GM21390 (cell line): ENCODE measurements around the gene THG1L.
A peak's percentile ranks its signal among the peaks of the same experiment; 100 is the strongest.
"Not testable (repeated sequence)": the region's sequence is repeated elsewhere in the genome, so short reads cannot be mapped to it uniquely, and the experiment has no call there.

Source experiments
- ATAC-seq: cut with Tn5 transposase; IDR thresholded peaks from one replicate; pipeline ENCODE4 v1.9.1; 2021; ENCODE audit not compliant: unreplicated experiment

Gene THG1L

DNA sequence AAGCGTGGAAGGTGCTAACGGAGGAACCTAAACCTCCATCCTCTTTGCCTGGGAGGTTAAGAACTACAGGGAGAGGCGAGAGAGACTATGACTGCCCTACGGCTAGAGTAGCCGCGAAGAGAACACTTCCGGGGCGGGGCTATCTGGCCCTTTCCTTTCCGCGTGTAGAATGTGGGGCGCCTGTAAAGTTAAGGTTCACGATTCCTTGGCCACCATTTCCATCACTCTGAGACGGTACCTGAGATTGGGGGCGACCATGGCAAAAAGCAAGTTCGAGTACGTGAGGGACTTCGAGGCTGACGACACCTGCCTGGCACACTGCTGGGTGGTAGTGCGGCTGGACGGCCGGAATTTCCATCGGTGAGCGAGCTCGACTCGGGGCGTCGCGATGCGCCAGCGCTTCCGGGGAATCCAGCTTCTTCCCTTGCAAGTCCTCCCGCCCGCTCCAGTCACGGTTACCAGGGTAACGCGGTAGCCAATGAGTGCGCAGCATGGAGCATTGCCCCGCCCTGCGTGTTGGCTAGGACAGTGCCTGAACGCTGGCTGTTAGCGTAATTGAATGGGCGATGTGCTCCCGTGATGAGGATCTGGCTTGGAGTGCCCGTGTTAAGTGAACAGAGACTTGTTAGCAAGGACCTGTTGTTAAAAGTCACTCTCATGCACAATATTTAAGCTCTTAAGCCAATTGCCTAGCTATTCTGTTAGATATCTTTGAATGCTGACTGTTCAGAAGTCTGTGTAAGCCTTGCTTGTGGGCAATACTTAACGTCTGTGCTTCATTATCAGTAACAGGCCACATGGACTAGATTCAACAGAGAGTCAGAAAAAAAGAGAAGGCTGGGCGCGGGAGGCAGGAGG, at the start of gene THG1L:
THG1L (plus strand) TSS at position 149 of the 858 bp plus-strand sequence; CDS start at position 170, 21 bp downstream.
- peak; percentile 92 for ATAC-seq

- no peak for ATAC-seq
Measured at GRCh38 chr5:157682257-157682656, 49.0 kb upstream of the THG1L start.

DNA sequence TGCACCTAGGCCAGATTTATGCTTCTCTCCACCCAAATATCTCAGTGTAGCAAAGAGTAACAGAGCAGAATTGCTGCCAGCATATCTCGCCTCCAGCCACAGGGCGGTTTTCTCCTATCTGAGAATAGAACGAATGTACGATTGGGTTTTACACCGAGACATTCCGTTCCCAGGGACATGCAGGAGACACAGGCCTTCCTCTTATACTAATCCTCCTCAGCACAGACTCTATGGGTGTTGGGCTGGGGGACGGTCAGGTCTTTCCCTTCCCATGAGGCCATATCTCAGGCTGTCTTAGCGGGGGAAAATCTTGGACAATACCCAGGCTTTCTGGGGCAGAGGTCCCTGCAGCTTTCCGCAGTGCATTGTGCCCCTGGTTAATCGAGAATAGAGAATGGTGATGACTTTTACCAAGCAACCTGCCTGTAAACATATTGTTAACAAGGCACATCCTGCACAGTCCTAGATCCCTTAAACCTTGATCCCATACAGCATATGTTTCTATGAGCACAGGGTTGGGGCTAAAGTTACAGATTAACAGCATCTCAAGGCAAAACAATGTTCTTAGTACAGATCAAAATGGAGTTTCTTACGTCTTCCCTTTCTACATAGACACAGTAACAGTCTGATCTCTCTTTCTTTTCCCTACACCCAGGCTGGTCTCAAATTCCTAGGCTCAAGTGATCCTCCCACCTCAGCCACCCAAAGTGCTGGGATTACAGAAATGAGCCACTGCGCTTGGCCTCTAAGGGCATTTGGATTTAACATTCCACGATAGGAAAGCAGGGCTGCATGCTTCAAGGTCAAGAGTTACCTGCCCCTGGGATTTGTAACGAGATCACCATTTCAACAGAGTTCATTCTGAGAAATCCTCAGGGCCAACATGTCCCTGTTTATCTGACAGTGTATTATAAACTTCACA, 44.7 kb upstream of the THG1L start:
- not testable (repeated sequence) for ATAC-seq

- ATAC-seq, result no peak
Measured at GRCh38 chr5:157687198-157687554, 44.0 kb upstream of the THG1L start.

DNA sequence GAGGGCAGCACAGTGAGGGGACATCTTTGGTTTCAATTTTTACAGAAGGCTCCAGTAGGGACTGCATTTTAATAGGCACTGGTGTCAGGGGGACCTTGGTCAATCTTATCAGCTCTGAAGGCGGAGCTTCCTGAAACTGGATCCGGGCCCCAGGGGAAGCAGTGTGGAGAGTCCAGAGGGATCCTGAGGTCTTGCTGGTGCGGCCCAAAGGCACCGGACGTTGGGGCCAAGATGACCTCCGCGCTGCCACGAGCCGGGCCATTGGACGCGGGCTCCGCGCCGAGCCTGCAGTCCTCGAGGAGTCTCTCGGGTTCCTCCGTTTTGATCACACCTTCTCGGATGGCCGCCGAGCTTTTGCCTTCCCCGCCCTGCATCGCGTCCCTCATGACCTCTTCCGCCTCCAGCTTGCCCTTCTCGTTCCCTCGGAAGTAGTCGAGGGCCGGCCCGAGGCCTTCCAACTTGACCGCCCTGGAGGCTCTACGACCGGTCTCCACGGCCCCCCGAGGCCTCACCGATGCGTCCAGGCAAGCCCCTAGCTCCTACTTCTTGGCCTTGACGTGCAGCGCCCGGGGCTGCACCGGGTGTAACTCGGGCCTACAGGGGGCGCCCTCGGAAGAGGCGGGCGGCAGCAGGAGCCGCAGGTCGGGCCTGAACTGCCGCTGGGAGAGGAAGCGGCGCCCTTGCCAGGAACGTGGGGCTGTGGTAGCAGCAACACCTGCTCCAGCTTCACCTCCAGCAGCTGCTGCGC, 41.1 kb upstream of the THG1L start:
- ATAC-seq, result no peak

DNA sequence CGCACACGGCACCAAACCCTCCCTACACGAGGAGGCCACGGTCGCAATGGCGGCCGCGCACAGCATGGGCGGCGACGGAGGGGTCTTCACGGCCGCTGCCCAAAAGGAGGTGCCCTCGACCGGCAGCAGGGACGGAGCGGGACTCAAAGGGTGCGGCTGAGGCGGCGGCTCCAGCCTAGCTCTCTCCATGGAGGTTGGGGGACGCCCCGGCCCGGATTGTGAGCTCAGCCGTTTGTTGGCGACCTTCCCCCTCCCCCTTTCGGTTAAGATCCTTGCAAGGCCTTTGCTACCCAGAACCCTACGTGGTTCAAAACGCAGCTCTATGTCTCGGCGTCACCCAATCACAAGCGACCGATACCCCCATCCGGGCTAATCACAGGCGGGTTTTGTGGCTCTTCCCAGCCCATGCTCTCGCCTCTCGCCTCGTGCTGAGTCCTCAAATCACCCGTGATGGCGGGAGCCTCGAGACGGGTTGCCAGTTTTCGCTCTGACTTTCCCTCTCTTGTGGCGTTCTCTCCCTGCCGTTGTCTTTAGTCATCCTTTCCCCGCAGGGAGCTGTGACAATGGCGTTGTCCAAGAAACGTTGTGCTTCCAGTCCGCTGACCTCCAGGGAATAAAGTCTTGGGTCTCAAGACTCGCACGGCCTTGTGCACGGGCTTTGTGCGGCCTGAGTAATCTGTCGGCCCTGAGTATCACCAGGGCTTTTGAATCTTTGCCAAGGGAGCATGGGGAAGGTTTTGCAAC, 40.4 kb upstream of the THG1L start:
- ATAC-seq, result no peak

- not testable (repeated sequence) for ATAC-seq
Measured at GRCh38 chr5:157693816-157694215, 37.4 kb upstream of the THG1L start.

GRCh38 chr5:157696154-157696553, 35.1 kb upstream of the THG1L start:
- ATAC-seq, result not testable (repeated sequence)

- ATAC-seq, result not testable (repeated sequence)
Measured at GRCh38 chr5:157698674-157699073, 32.5 kb upstream of the THG1L start.

- no peak for ATAC-seq
Measured at GRCh38 chr5:157703736-157704135, 27.5 kb upstream of the THG1L start.

DNA sequence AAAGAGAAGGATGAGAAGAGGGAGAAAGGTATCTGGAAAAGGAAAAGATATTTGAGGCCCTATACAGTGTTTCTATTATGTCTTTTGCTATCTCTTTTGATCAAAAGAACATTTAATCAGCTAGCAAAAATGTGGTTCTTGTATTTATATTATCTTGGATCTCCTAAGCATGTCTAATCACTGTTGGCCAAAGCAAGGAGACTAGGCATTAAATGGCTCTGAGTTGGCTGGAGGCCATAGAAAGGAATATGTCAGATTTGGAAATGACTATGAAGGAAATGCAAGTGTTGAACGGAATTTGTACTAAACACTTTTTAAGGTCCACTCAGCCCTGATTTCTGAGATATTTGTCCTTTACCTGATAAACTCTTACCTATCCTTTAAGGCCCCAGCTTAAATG, 22.4 kb upstream of the THG1L start:
- ATAC-seq, result no peak

- no peak for ATAC-seq
Measured at GRCh38 chr5:157709346-157709745, 21.9 kb upstream of the THG1L start.

GRCh38 chr5:157710431-157710830, 20.8 kb upstream of the THG1L start:
- no peak for ATAC-seq

GRCh38 chr5:157710882-157711281, 20.3 kb upstream of the THG1L start:
- ATAC-seq, result no peak

- no peak for ATAC-seq
Measured at GRCh38 chr5:157713830-157714595, 17.2 kb upstream of the THG1L start.

- no peak for ATAC-seq
Measured at GRCh38 chr5:157714596-157714864, 16.7 kb upstream of the THG1L start.

GRCh38 chr5:157718519-157718918, 12.7 kb upstream of the THG1L start:
- ATAC-seq, result peak; percentile 79

- ATAC-seq, result no peak
Measured at GRCh38 chr5:157719245-157719644, 12.0 kb upstream of the THG1L start.

DNA sequence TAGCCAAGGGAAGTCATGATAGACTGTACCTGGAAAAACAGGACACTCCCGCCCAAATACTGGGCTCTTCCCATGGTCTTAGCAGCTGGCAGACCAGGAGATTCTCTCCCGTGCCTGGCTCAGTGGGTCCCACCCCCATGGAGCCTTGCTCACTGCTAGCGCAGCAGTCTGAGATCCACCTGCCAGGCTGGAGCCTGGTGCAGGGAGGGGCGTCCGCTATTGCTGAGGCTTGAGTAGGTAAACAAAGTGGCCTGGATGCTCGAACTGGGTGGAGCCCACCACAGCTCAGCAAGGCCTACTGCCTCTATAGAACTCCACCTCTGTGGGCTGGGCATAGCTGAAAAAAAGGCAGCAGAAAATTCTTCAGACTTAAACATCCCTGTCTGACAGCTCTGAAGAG, 10.1 kb upstream of the THG1L start:
- ATAC-seq, result no peak

DNA sequence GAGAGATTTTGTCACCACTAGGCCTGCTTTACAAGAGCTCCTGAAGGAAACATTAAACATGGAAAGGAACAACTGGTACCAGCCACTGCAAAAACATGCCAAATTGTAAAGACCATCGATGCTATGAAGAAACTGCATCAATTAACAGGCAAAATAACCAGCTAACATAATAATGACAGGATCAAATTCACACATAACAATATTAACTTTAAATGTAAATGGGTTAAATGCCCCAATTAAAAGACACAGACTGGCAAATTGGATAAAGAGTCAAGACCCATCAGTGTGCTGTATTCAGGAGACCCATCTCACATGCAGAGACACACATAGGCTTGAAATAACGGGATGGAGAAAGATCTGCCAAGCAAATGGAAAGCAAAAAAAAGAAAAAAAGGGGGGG, 8.3 kb upstream of the THG1L start:
- not testable (repeated sequence) for ATAC-seq
